ENCODE data around the gene SMAD9. TPM values are rescaled to one million over a fixed set of nuclear protein-coding genes. Genes with fewer than 3 reads are reported as not detected.
A peak's percentile ranks its signal among the peaks of the same experiment; 100 is the strongest.

Gene SMAD9
- total RNA-seq, 1 donor from 2014 or later, result 2.6 TPM

GRCh38 chr13:36879218-36879938 lies 40.7 kb downstream of the SMAD9 start:
- intact Hi-C loops (cut with DNase I), result no loop called here
- DNase-seq (no peak), ATAC-seq (ENCODE audit: poor library complexity) (no peak)

- DNase-seq, result no peak
- intact Hi-C loops (cut with DNase I), result no loop called here
- no peak for ATAC-seq (ENCODE audit: poor library complexity)
These were observed 44.1 kb downstream of the SMAD9 start for GRCh38 chr13:36875961-36876360.

DNA sequence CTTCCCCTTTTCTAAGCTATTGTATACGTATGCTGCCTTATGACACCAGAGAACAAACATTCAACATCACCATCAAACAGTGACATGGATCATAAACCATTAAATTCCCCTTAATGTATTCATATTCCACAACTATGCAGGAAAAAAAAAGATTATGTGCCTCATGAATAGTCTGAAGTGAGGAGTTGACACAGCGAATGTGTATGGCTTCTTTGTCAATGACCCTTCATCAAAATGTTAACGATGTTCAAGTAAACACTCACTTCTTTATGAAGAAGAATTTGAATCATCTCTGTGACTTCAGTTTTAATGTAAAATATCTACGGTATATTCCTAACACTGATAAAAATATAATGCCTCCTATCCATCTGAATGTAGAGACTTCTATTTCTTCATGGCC lies 44.6 kb downstream of the SMAD9 start:
- intact Hi-C loops (cut with DNase I), result no loop called here
- no peak for ATAC-seq (ENCODE audit: poor library complexity)
- DNase-seq, result no peak

GRCh38 chr13:36872621-36873020 lies 47.4 kb downstream of the SMAD9 start:
- DNase-seq (no peak), ATAC-seq (ENCODE audit: poor library complexity) (peak; percentile 74)
- intact Hi-C loops (cut with DNase I), result no loop called here

DNA sequence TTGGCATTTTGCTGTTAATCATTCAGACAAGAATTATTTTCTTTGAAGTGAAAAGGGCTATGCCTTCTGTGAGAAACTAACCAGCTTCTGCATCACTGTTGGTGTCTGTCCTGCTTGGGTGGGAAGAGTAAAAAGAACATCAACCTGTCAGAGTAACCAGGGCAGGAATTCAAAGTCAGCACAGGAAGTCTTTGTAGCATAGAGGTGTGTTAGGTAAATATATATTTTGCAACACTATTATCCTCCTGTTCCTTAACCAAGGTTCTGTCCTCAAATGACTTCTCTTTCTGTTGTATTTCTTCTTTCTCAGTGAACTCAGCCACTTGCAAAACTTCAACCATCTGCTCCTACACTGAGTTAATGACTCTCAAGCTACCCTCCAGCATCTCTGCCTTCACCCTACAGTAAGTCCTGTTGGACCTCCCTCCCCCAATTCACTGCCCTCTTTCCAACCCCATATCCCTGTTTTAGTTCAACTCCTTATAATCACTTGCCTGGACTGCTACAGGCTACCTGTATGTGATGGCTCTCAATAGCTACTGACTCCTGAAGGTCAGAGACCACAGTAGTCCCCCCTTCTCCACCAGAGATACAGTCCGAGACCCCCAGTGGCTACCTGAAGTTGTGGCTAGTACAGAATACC lies 49.9 kb downstream of the SMAD9 start:
- DNase-seq (no peak), ATAC-seq (ENCODE audit: poor library complexity) (no peak)
- intact Hi-C loops (cut with DNase I), result no loop called here

DNA sequence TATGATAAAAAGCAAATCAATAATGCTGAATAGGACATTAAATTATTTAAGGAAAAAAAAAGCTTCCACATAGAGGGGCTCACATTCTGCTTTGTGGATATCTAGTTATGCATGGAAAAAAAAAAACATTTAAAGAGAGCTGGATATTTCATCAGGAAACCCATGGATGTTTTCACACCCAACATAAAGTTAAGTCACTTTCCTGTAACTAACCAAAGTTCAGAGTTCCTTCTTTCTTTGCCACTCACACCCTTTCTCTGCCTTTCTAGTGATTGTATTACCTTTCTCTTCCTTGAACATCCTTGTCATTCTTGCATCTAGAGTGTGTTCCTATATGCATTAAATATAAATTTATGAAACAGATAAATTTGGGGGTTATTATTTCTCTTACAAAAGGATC lies 53.8 kb downstream of the SMAD9 start:
- ATAC-seq (ENCODE audit: poor library complexity) (no peak), DNase-seq (no peak)
- intact Hi-C loops (cut with DNase I), result no loop called here

DNA sequence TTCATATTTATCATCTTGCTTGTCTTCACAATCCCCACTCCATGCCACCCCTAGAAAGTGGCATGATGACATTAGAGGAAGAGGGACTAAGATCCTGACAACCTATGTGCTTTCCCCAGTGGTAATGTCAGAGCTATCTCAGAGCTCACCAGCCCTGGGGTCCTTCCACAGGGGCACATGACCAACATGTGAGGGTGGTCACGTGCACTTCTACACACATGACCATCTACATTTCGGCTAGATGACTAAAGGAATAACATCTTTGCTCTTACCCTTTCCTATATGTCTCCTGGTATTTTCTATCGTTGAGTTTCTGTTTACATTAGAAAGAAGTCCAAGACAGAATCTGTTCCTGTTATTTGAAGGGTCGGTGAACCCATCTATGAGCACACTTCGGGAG lies 54.8 kb downstream of the SMAD9 start:
- intact Hi-C loops (cut with DNase I), result no loop called here
- DNase-seq (no peak), ATAC-seq (ENCODE audit: poor library complexity) (no peak)

DNA sequence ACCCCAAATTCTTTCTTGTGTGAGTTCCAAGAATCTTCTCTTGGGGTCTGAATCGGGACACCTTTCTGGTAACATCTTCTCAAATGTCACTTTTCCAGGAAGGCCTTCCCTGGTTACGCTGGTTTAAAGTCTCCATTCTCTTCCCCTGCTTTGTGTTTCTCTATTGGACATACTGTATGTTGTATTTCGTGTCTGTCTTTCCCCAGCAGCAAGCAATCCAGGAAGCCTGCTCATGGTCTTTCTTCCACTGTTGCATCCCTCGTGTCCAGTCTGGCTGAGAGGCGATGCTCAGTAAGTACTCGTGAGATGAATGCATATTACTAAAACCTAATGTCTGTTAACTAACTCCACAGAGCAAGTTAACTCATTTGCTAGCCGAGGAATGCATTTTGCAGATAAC lies 57.3 kb downstream of the SMAD9 start:
- no peak for DNase-seq

GRCh38 chr13:36862002-36862685 lies 57.9 kb downstream of the SMAD9 start:
- intact Hi-C loops (cut with DNase I), result no loop called here
- no peak for DNase-seq
- no peak for ATAC-seq (ENCODE audit: poor library complexity)

More for the DNA sequence above, 57.3 kb downstream of the SMAD9 start:
- no peak for ATAC-seq (ENCODE audit: poor library complexity)
- intact Hi-C loops (cut with DNase I), result no loop called here

- ATAC-seq (ENCODE audit: poor library complexity), result no peak
- no peak for DNase-seq
- intact Hi-C loops (cut with DNase I), result loop anchor here (5.0 kb wide), 1 partner anchor 123 kb away; no protein-coding TSS in a partner anchor
These were observed 60.8 kb downstream of the SMAD9 start for GRCh38 chr13:36859259-36859658.

- DNase-seq (no peak), ATAC-seq (ENCODE audit: poor library complexity) (peak; percentile 51)
- intact Hi-C loops (cut with DNase I), result loop anchor here (5.0 kb wide), 1 partner anchor 124 kb away; no protein-coding TSS in a partner anchor
These were observed 61.7 kb downstream of the SMAD9 start for GRCh38 chr13:36858290-36858689.

DNA sequence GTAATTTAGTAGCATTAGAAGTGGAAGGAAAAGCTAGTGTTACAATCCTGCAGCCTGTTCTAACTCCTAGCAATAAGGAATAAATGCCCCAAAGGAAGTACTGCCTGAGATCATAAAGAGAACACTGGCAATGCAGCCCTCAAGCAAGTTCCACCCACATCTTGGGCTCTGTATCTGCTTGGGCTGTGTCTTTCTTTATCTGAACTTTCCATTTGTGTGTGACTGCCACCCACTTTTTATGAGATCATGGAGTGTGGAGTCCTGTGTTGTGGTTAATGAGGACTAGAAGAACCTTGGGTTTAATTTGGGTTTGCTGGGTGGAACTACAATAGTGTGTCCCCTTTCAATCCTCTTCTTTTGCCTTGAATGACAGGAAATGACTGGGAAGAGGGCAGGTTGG lies 62.8 kb downstream of the SMAD9 start:
- DNase-seq, result no peak
- ATAC-seq (ENCODE audit: poor library complexity), result no peak
- intact Hi-C loops (cut with DNase I), result loop anchor here (5.0 kb wide), 1 partner anchor 125 kb away; no protein-coding TSS in a partner anchor

GRCh38 chr13:36850790-36851438 lies 69.1 kb downstream of the SMAD9 start:
- ATAC-seq (ENCODE audit: poor library complexity) (no peak), DNase-seq (no peak)
- intact Hi-C loops (cut with DNase I), result no loop called here

- ATAC-seq (ENCODE audit: poor library complexity), result peak; percentile 39
- intact Hi-C loops (cut with DNase I), result no loop called here
- DNase-seq, result no peak
These were observed 71.6 kb downstream of the SMAD9 start for GRCh38 chr13:36848199-36848982.

- intact Hi-C loops (cut with DNase I), result no loop called here
- no peak for ATAC-seq (ENCODE audit: poor library complexity)
These were observed 72.4 kb downstream of the SMAD9 start for GRCh38 chr13:36847606-36848005.

DNA sequence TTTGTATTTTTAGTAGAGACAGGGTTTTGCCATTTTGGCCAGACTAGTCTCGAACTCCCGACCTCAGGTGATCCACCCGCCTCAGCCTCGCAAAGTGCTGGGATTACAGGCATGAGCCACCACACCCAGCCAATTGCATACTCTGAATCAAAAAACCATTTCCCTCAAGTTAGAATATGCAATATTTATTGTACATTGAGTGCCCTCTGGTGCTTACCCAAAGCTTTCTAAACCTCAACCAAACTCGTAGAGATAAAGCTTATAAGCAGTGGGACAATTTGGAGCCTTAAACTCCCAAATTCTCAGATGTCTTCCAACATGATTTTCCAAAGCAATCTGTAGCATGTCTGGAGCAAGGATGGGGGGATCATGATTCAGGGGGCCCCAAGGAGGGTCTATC lies 78.6 kb downstream of the SMAD9 start:
- intact Hi-C loops (cut with DNase I), result no loop called here

More at GRCh38 chr13:36847606-36848005, 72.4 kb downstream of the SMAD9 start:
- DNase-seq, result no peak

GRCh38 chr13:36840718-36841250 lies 79.3 kb downstream of the SMAD9 start:
- intact Hi-C loops (cut with DNase I), result no loop called here
- DNase-seq (no peak), ATAC-seq (ENCODE audit: poor library complexity) (no peak)

More for the DNA sequence above, 78.6 kb downstream of the SMAD9 start:
- ATAC-seq (ENCODE audit: poor library complexity), result no peak
- DNase-seq, result no peak

- intact Hi-C loops (cut with DNase I), result no loop called here
- DNase-seq, result no peak
- ATAC-seq (ENCODE audit: poor library complexity), result no peak
These were observed 80.1 kb downstream of the SMAD9 start for GRCh38 chr13:36839981-36840380.
